ENCODE measurements around the gene PPP3CB. TPM values are rescaled to one million over a fixed set of nuclear protein-coding genes. Genes with fewer than 3 reads are reported as not detected.

Gene PPP3CB
- total RNA-seq: 15.5 and 21.9 TPM in 2 replicates

GRCh38 chr10:73495884-73496674 lies at the start of gene PPP3CB:
Gene PPP3CB, minus strand, starts transcription at chr10:73496024. Its CDS starts 135 bp downstream, at chr10:73495889.
- no peak for TF ChIP-seq CTCF (conservative IDR thresholded peaks at IDR 0.05; ENCODE audit: low read depth, low read length)
- H3K4me3 ChIP-seq (ENCODE audit: low read depth, low read length): peak within 1 kb of the TSS; percentile 83
- peak; percentile 78 for DNase-seq (ENCODE audit: low read depth)

- no peak for DNase-seq (ENCODE audit: low read depth)
- no peak overlapping the region for H3K4me3 ChIP-seq (ENCODE audit: low read depth, low read length)
- no peak for TF ChIP-seq CTCF (conservative IDR thresholded peaks at IDR 0.05; ENCODE audit: low read depth, low read length)
Measured at GRCh38 chr10:73545357-73545756, 49.5 kb upstream of the PPP3CB start.

- no peak overlapping the region for H3K4me3 ChIP-seq (ENCODE audit: low read depth, low read length)
- DNase-seq (ENCODE audit: low read depth): no peak
- TF ChIP-seq CTCF (conservative IDR thresholded peaks at IDR 0.05; ENCODE audit: low read depth, low read length): no peak
Measured at GRCh38 chr10:73537709-73538108, 41.9 kb upstream of the PPP3CB start.

GRCh38 chr10:73537288-73537687 lies 41.5 kb upstream of the PPP3CB start:
- DNase-seq (ENCODE audit: low read depth): no peak
- TF ChIP-seq CTCF (conservative IDR thresholded peaks at IDR 0.05; ENCODE audit: low read depth, low read length): no peak
- H3K4me3 ChIP-seq (ENCODE audit: low read depth, low read length): no peak overlapping the region

GRCh38 chr10:73534857-73535256 lies 39.0 kb upstream of the PPP3CB start:
- DNase-seq (ENCODE audit: low read depth): no peak
- no peak overlapping the region for H3K4me3 ChIP-seq (ENCODE audit: low read depth, low read length)
- TF ChIP-seq CTCF (conservative IDR thresholded peaks at IDR 0.05; ENCODE audit: low read depth, low read length): no peak

GRCh38 chr10:73529089-73529832 lies 33.4 kb upstream of the PPP3CB start:
- no peak overlapping the region for H3K4me3 ChIP-seq (ENCODE audit: low read depth, low read length)
- peak; percentile 87 for TF ChIP-seq CTCF (conservative IDR thresholded peaks at IDR 0.05; ENCODE audit: low read depth, low read length)
- DNase-seq (ENCODE audit: low read depth): peak; percentile 39
